SK-N-SH (cell line): Measurements from ENCODE around the gene TYSND1. TPM values are rescaled to one million over a fixed set of nuclear protein-coding genes. Genes with fewer than 3 reads are reported as not detected.

ENCODE experiments used
- CTCF ChIA-PET: fragments of 300-600, 350-600 bp; formaldehyde crosslinking; extraction: SDS; loops from one replicate; lab custom pipeline; 2021; lab: Yijun Ruan, JAX
- POLR2A ChIA-PET: fragments of 350-600 bp; sonication (Branson Sonifier 250); formaldehyde crosslinking; extraction: SDS; loops from one replicate; lab custom pipeline; 2020; ENCODE audit warnings: antibody characterized with exemption, inconsistent platforms; lab: Yijun Ruan, JAX
- DNase-seq: peaks from one replicate; pipeline ENCODE4 v3.0.0; 2012
- H2AFZ ChIP-seq: fragments of 200-600 bp; sonication (generic); 2 replicates; pipeline ENCODE4 v1.8.1; 2016; ENCODE audit warnings: antibody characterized with exemption, mild to moderate bottlenecking, low read depth
- H3F3A ChIP-seq: fragments of 200-600 bp; sonication (generic); replicated peaks from 2 replicates; pipeline ENCODE3; 2016; ENCODE audit warnings: antibody characterized with exemption, mild to moderate bottlenecking; ENCODE audit not compliant: insufficient read depth
- H3K27ac ChIP-seq, 2 experiments: fragments of 200-500 bp in 1 of 2; fragments of 200-600 bp in 1 of 2; sonication (Bioruptor generic) in 1 of 2; sonication (generic), shearing (Covaris generic) in 1 of 2; 2 replicates each; pipeline versions ENCODE4 v1.5.1 to v1.6.1; 2014 to 2016; ENCODE audit warnings: low read depth in 2 of 2, inconsistent platforms in 1 of 2, low read length in 1 of 2, mild to moderate bottlenecking in 1 of 2, mixed read lengths in 1 of 2
- H3K27me3 ChIP-seq: fragments of 200-600 bp; sonication (generic), shearing (Covaris generic); 2 replicates; pipeline ENCODE4 v1.6.1; 2016; ENCODE audit warnings: mixed run types; ENCODE audit not compliant: insufficient read depth
- H3K36me3 ChIP-seq, 2 experiments: fragments of 200-500 bp in 1 of 2; fragments of 200-600 bp in 1 of 2; sonication (Bioruptor generic) in 1 of 2; sonication (generic) in 1 of 2; replicated peaks in 1 of 2; 2 replicates each; pipeline versions ENCODE3 to v1.5.1; 2014 to 2016; ENCODE audit warnings: low read length in 1 of 2, mild to moderate bottlenecking in 1 of 2; ENCODE audit not compliant: insufficient read depth in 2 of 2, control insufficient read depth in 1 of 2
- H3K4me1 ChIP-seq, 2 experiments: fragments of 200-500 bp in 1 of 2; fragments of 200-600 bp in 1 of 2; sonication (Bioruptor generic) in 1 of 2; sonication (generic), shearing (Covaris generic) in 1 of 2; 2 replicates each; pipeline versions ENCODE4 v1.5.1 to v1.6.1; 2014 to 2016; ENCODE audit warnings: low read depth in 1 of 2, low read length in 1 of 2, mixed run types in 1 of 2; ENCODE audit not compliant: insufficient read depth in 2 of 2, control insufficient read depth in 1 of 2
- H3K4me2 ChIP-seq: fragments of 200-600 bp; sonication (generic), shearing (Covaris generic); 2 replicates; pipeline ENCODE4 v1.6.1; 2017; ENCODE audit warnings: mixed run types
- H3K4me3 ChIP-seq, 2 experiments: fragments of 200-500 bp in 1 of 2; fragments of 200-600 bp in 1 of 2; sonication (Bioruptor generic) in 1 of 2; sonication (generic), shearing (Covaris generic) in 1 of 2; 2 replicates each; pipeline versions ENCODE4 v1.5.1 to v1.8.1; 2014 to 2016; ENCODE audit warnings: low read depth in 2 of 2, inconsistent platforms in 1 of 2, low read length in 1 of 2, mild to moderate bottlenecking in 1 of 2, mixed read lengths in 1 of 2, moderate library complexity in 1 of 2
- H3K79me2 ChIP-seq: fragments of 200-600 bp; sonication (generic); 2 replicates; pipeline ENCODE4 v1.8.1; 2017; ENCODE audit warnings: mild to moderate bottlenecking; ENCODE audit not compliant: insufficient read depth
- H3K9ac ChIP-seq: fragments of 200-600 bp; sonication (generic); 2 replicates; pipeline ENCODE4 v1.6.1; 2017; ENCODE audit warnings: mixed run types
- H3K9me2 ChIP-seq: fragments of 200-600 bp; sonication (generic); 2 replicates; pipeline ENCODE4 v1.6.1; 2017; ENCODE audit warnings: mixed run types
- H3K9me3 ChIP-seq: fragments of 200-600 bp; sonication (generic); 2 replicates; pipeline ENCODE4 v1.6.1; 2017; ENCODE audit warnings: mixed run types, mild to moderate bottlenecking, moderate library complexity
- H4K20me1 ChIP-seq: fragments of 200-600 bp; sonication (generic); 2 replicates; pipeline ENCODE4 v1.6.1; 2017; ENCODE audit warnings: mild to moderate bottlenecking, mixed run types; ENCODE audit not compliant: insufficient read depth
- CHD2 ChIP-seq: fragments of 150-350 bp; IDR thresholded peaks from 2 replicates; pipeline ENCODE4 v1.6.1; 2018; ENCODE audit warnings: low read length; ENCODE audit not compliant: partially characterized antibody
- EZH2phosphoT487 ChIP-seq: fragments of 200-600 bp; sonication (generic); IDR thresholded peaks from 2 replicates; pipeline ENCODE4 v1.6.1; 2017; ENCODE audit warnings: low read depth, mixed run types, mild to moderate bottlenecking, antibody characterized with exemption, moderate library complexity, borderline replicate concordance
- FOXM1 ChIP-seq: IDR thresholded peaks from 2 replicates; pipeline ENCODE4 v1.4.0; 2012; ENCODE audit warnings: low read depth, mild to moderate bottlenecking
- GABPA ChIP-seq: IDR thresholded peaks from 2 replicates; pipeline ENCODE4 v1.4.0; 2012; ENCODE audit warnings: low read depth, mild to moderate bottlenecking
- GATA2 ChIP-seq: sonication (generic); formaldehyde crosslinking; IDR thresholded peaks from 2 replicates; pipeline ENCODE4 v1.5.0; 2020; ENCODE audit warnings: mild to moderate bottlenecking, missing genetic modification reagents
- JUND ChIP-seq: IDR thresholded peaks from 2 replicates; pipeline ENCODE4 v1.4.0; 2012
- NFIC ChIP-seq: IDR thresholded peaks from 2 replicates; pipeline ENCODE4 v1.4.0; 2012; ENCODE audit warnings: borderline replicate concordance
- NRF1 ChIP-seq: IDR thresholded peaks from 2 replicates; pipeline ENCODE4 v1.6.1; 2012; ENCODE audit warnings: low read depth, mild to moderate bottlenecking, low read length
- SMC3 ChIP-seq: IDR thresholded peaks from 2 replicates; pipeline ENCODE4 v1.6.1; 2012; ENCODE audit warnings: low read depth, low read length, improper control_type of control experiment
- TAF1 ChIP-seq: IDR thresholded peaks from 2 replicates; pipeline ENCODE4 v1.6.1; 2012; ENCODE audit warnings: low read depth, mild to moderate bottlenecking, low read length, moderate library complexity, borderline replicate concordance
- TEAD4 ChIP-seq: IDR thresholded peaks from 2 replicates; pipeline ENCODE4 v1.4.0; 2012; ENCODE audit warnings: mild to moderate bottlenecking, borderline replicate concordance; ENCODE audit not compliant: insufficient read depth
- WGBS: methylation state at CpG from one replicate; pipeline ENCODE4 v1.1.6; 2017; ENCODE audit warnings: low lambda C conversion rate; 5-methylcytosine and 5-hydroxymethylcytosine counted together
- polyA plus RNA-seq, 3 experiments: library from polyadenylated mRNA; depleted of rRNA; stranded (reverse); fragments of >200 nt; gene quantifications; 2 replicates each; pipeline ENCODE4 v1.2.3, GENCODE V29; 2012
- TF ChIP-seq, protein P1 (sequence below): IDR thresholded peaks from 2 replicates; pipeline ENCODE4 v1.6.1; 2012; ENCODE audit warnings: mild to moderate bottlenecking, low read depth, low read length, moderate library complexity
- TF ChIP-seq, protein P2 (sequence below): fragments of 150-350 bp; IDR thresholded peaks from 2 replicates; pipeline ENCODE4 v1.6.1; 2016; ENCODE audit warnings: mild to moderate bottlenecking, low read depth, low read length
- TF ChIP-seq, protein P3 (sequence below): fragments of 200-600 bp; sonication (generic); IDR thresholded peaks from 2 replicates; pipeline ENCODE4 v1.6.1; 2017; ENCODE audit warnings: antibody characterized with exemption, mild to moderate bottlenecking, moderate library complexity
- TF ChIP-seq, protein P4 (sequence below): IDR thresholded peaks from 2 replicates; pipeline ENCODE4 v1.4.0; 2012; ENCODE audit warnings: low read depth, borderline replicate concordance
- TF ChIP-seq, protein P5 (sequence below): IDR thresholded peaks from 2 replicates; pipeline ENCODE4; 2012
- TF ChIP-seq, protein P6 (sequence below): IDR thresholded peaks from 2 replicates; pipeline ENCODE4 v1.4.0; 2012; ENCODE audit warnings: low read depth
- TF ChIP-seq, protein P7 (sequence below): fragments of 150-350 bp; IDR thresholded peaks from 2 replicates; pipeline ENCODE4 v1.6.1; 2017; ENCODE audit warnings: antibody characterized with exemption, low read length, low read depth, borderline replicate concordance

Gene TYSND1
- polyA plus RNA-seq, 1 of the 3 experiments (the other 2 are of a cell fraction), result 7.4 TPM

DNA sequence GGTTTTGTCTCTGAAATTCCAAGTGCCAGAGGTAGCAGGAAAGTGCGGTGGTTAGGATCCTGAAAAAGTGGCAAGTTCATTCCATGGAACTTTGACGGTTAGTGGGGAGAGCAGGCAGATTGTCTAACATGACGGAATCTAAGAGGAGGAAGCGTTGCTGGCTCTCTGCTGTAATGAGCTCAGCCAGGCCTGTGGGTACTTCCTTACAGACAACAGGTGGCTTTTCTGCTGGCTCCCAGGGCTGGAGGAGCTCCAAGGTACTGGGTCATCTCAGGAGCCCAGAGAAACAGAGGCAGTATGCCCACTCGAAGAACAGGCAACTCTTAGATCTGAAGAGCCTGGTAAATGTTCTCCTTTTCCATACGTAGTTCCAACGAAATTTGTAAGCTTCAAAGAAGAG lies 10.8 kb downstream of the TYSND1 start:
- Histone ChIP-seq H3K9ac (no peak overlapping the region), H3K9me3 (no peaks in the 10 kb centered on the region), H3K4me1 (peaks cover 0 to 5% of the 10 kb centered on the region in 2 experiments; a peak in 1 of 4 replicates), H3F3A (peaks cover 1% of the 10 kb centered on the region), H3K4me3 (no peak overlapping the region), H2AFZ (no peak overlapping the region), H4K20me1 (no peaks in the 10 kb centered on the region), H3K4me2 (no peak overlapping the region), H3K36me3 (peaks cover 3 to 6% of the 10 kb centered on the region in 2 experiments), H3K9me2 (no peaks in the 10 kb centered on the region), H3K79me2 (no peaks in the 10 kb centered on the region; the same call in 1 of the 2 replicates), H3K27ac (no peak overlapping the region), H3K27me3 (no peaks in the 10 kb centered on the region)
- ChIA-PET POLR2A (no interaction called here), CTCF (interaction anchor here (1.1 to 4.7 kb wide), 5 partner anchors 10 to 164 kb away, joined by 3 to 38 read pairs (median 4); partner anchors contain the start of gene TYSND1)
- TF ChIP-seq, protein P1, sequence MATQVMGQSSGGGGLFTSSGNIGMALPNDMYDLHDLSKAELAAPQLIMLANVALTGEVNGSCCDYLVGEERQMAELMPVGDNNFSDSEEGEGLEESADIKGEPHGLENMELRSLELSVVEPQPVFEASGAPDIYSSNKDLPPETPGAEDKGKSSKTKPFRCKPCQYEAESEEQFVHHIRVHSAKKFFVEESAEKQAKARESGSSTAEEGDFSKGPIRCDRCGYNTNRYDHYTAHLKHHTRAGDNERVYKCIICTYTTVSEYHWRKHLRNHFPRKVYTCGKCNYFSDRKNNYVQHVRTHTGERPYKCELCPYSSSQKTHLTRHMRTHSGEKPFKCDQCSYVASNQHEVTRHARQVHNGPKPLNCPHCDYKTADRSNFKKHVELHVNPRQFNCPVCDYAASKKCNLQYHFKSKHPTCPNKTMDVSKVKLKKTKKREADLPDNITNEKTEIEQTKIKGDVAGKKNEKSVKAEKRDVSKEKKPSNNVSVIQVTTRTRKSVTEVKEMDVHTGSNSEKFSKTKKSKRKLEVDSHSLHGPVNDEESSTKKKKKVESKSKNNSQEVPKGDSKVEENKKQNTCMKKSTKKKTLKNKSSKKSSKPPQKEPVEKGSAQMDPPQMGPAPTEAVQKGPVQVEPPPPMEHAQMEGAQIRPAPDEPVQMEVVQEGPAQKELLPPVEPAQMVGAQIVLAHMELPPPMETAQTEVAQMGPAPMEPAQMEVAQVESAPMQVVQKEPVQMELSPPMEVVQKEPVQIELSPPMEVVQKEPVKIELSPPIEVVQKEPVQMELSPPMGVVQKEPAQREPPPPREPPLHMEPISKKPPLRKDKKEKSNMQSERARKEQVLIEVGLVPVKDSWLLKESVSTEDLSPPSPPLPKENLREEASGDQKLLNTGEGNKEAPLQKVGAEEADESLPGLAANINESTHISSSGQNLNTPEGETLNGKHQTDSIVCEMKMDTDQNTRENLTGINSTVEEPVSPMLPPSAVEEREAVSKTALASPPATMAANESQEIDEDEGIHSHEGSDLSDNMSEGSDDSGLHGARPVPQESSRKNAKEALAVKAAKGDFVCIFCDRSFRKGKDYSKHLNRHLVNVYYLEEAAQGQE, result no peak
- TF ChIP-seq CHD2 (no peak), GATA2 (CRISPR knock-in tag) (no peak), TEAD4 (no peak), TAF1 (no peak), GABPA (no peak), EZH2phosphoT487 (no peak), NRF1 (no peak), NFIC (no peak), FOXM1 (no peak), SMC3 (no peak), JUND (no peak)
- TF ChIP-seq, protein P2, sequence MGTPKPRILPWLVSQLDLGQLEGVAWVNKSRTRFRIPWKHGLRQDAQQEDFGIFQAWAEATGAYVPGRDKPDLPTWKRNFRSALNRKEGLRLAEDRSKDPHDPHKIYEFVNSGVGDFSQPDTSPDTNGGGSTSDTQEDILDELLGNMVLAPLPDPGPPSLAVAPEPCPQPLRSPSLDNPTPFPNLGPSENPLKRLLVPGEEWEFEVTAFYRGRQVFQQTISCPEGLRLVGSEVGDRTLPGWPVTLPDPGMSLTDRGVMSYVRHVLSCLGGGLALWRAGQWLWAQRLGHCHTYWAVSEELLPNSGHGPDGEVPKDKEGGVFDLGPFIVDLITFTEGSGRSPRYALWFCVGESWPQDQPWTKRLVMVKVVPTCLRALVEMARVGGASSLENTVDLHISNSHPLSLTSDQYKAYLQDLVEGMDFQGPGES, result no peak
- TF ChIP-seq, protein P3, sequence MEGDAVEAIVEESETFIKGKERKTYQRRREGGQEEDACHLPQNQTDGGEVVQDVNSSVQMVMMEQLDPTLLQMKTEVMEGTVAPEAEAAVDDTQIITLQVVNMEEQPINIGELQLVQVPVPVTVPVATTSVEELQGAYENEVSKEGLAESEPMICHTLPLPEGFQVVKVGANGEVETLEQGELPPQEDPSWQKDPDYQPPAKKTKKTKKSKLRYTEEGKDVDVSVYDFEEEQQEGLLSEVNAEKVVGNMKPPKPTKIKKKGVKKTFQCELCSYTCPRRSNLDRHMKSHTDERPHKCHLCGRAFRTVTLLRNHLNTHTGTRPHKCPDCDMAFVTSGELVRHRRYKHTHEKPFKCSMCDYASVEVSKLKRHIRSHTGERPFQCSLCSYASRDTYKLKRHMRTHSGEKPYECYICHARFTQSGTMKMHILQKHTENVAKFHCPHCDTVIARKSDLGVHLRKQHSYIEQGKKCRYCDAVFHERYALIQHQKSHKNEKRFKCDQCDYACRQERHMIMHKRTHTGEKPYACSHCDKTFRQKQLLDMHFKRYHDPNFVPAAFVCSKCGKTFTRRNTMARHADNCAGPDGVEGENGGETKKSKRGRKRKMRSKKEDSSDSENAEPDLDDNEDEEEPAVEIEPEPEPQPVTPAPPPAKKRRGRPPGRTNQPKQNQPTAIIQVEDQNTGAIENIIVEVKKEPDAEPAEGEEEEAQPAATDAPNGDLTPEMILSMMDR, result no peak
- TF ChIP-seq, protein P4, sequence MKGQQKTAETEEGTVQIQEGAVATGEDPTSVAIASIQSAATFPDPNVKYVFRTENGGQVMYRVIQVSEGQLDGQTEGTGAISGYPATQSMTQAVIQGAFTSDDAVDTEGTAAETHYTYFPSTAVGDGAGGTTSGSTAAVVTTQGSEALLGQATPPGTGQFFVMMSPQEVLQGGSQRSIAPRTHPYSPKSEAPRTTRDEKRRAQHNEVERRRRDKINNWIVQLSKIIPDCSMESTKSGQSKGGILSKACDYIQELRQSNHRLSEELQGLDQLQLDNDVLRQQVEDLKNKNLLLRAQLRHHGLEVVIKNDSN, result no peak
- TF ChIP-seq, protein P5, sequence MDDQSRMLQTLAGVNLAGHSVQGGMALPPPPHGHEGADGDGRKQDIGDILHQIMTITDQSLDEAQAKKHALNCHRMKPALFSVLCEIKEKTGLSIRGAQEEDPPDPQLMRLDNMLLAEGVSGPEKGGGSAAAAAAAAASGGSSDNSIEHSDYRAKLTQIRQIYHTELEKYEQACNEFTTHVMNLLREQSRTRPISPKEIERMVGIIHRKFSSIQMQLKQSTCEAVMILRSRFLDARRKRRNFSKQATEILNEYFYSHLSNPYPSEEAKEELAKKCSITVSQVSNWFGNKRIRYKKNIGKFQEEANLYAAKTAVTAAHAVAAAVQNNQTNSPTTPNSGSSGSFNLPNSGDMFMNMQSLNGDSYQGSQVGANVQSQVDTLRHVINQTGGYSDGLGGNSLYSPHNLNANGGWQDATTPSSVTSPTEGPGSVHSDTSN, result no peak
- TF ChIP-seq, protein P6, sequence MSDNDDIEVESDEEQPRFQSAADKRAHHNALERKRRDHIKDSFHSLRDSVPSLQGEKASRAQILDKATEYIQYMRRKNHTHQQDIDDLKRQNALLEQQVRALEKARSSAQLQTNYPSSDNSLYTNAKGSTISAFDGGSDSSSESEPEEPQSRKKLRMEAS, result no peak
- TF ChIP-seq, protein P7, sequence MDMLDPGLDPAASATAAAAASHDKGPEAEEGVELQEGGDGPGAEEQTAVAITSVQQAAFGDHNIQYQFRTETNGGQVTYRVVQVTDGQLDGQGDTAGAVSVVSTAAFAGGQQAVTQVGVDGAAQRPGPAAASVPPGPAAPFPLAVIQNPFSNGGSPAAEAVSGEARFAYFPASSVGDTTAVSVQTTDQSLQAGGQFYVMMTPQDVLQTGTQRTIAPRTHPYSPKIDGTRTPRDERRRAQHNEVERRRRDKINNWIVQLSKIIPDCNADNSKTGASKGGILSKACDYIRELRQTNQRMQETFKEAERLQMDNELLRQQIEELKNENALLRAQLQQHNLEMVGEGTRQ, result no peak
- 75% methylated on average over 7 of the region's 7 CpGs for WGBS
- no peak for DNase-seq
